Measurements from ENCODE around the gene KCNJ6.
"Not testable (repeated sequence)": the region's sequence is repeated elsewhere in the genome, so short reads cannot be mapped to it uniquely, and the experiment has no call there.

The KCNJ6 gene

GRCh38 chr21:37673801-37674575 lies 242.3 kb downstream of the KCNJ6 start:
- DNase-seq (ENCODE audit: low read depth) = no peak

- no peak for DNase-seq (ENCODE audit: low read depth)
Measured at GRCh38 chr21:37671381-37671780, 244.9 kb downstream of the KCNJ6 start.

GRCh38 chr21:37670883-37671282 lies 245.4 kb downstream of the KCNJ6 start:
- DNase-seq (ENCODE audit: low read depth) = no peak

- DNase-seq (ENCODE audit: low read depth) = no peak
Measured at GRCh38 chr21:37669249-37669648, 247.0 kb downstream of the KCNJ6 start.

- DNase-seq (ENCODE audit: low read depth) = no peak
Measured at GRCh38 chr21:37668462-37669239, 247.6 kb downstream of the KCNJ6 start.

GRCh38 chr21:37667380-37667779 lies 248.9 kb downstream of the KCNJ6 start:
- no peak for DNase-seq (ENCODE audit: low read depth)

- no peak for DNase-seq (ENCODE audit: low read depth)
Measured at GRCh38 chr21:37665230-37666024, 250.8 kb downstream of the KCNJ6 start.

- not testable (repeated sequence) for DNase-seq (ENCODE audit: low read depth)
Measured at GRCh38 chr21:37662227-37662626, 254.0 kb downstream of the KCNJ6 start.

GRCh38 chr21:37660709-37661108 lies 255.5 kb downstream of the KCNJ6 start:
- DNase-seq (ENCODE audit: low read depth) = no peak

GRCh38 chr21:37659874-37660273 lies 256.4 kb downstream of the KCNJ6 start:
- no peak for DNase-seq (ENCODE audit: low read depth)

- DNase-seq (ENCODE audit: low read depth) = no peak
Measured at GRCh38 chr21:37658817-37659458, 257.3 kb downstream of the KCNJ6 start.

GRCh38 chr21:37658121-37658816 lies 258.0 kb downstream of the KCNJ6 start:
- no peak for DNase-seq (ENCODE audit: low read depth)

- no peak for DNase-seq (ENCODE audit: low read depth)
Measured at GRCh38 chr21:37656899-37657298, 259.4 kb downstream of the KCNJ6 start.

GRCh38 chr21:37655611-37656300 lies 260.5 kb downstream of the KCNJ6 start:
- no peak for DNase-seq (ENCODE audit: low read depth)

- DNase-seq (ENCODE audit: low read depth) = no peak
Measured at GRCh38 chr21:37654596-37654995, 261.7 kb downstream of the KCNJ6 start.

- DNase-seq (ENCODE audit: low read depth) = no peak
Measured at GRCh38 chr21:37653201-37653600, 263.1 kb downstream of the KCNJ6 start.

- DNase-seq (ENCODE audit: low read depth) = no peak
Measured at GRCh38 chr21:37647781-37648180, 268.5 kb downstream of the KCNJ6 start.

GRCh38 chr21:37646761-37647160 lies 269.5 kb downstream of the KCNJ6 start:
- not testable (repeated sequence) for DNase-seq (ENCODE audit: low read depth)

- no peak for DNase-seq (ENCODE audit: low read depth)
Measured at GRCh38 chr21:37645848-37646247, 270.4 kb downstream of the KCNJ6 start.

- DNase-seq (ENCODE audit: low read depth) = no peak
Measured at GRCh38 chr21:37644636-37645035, 271.6 kb downstream of the KCNJ6 start.

GRCh38 chr21:37643862-37644261 lies 272.4 kb downstream of the KCNJ6 start:
- DNase-seq (ENCODE audit: low read depth) = not testable (repeated sequence)

Data from stimulated activated CD8-positive, alpha-beta memory T cell treated with anti-CD3 and anti-CD28 coated beads, Interleukin-7, amount 100 ng/mL, for 24 hours (primary cell).